GM12878 (cell line): ENCODE results near the gene DOCK9. TPM values are rescaled to one million over a fixed set of nuclear protein-coding genes. Genes with fewer than 3 reads are reported as not detected.

Experiments used
- ATF7 ChIP-seq: fragments of 450-650 bp; IDR thresholded peaks from 2 replicates; pipeline ENCODE4 v1.6.1; 2016; ENCODE audit warnings: low read depth, mild to moderate bottlenecking
- FOXK2 ChIP-seq: fragments of 450-650 bp; IDR thresholded peaks from 2 replicates; pipeline ENCODE4 v1.6.1; 2017; ENCODE audit warnings: mild to moderate bottlenecking, moderate library complexity
- STAT3 ChIP-seq: IDR thresholded peaks from 2 replicates; pipeline ENCODE4 v1.6.1; 2011; ENCODE audit warnings: low read depth, low read length, improper control_type of control experiment
- SUZ12 ChIP-seq: fragments of 200-600 bp; sonication (generic); IDR thresholded peaks from one replicate; pipeline ENCODE4 v1.6.1; 2018; ENCODE audit warnings: antibody characterized with exemption, mild to moderate bottlenecking; ENCODE audit not compliant: unreplicated experiment
- ZBTB40 ChIP-seq: fragments of 450-650 bp; IDR thresholded peaks from 2 replicates; pipeline ENCODE4 v1.6.1; 2016; ENCODE audit warnings: mild to moderate bottlenecking, moderate library complexity, borderline replicate concordance
- ZNF592 ChIP-seq: fragments of 450-650 bp; IDR thresholded peaks from 2 replicates; pipeline ENCODE4 v1.6.1; 2017; ENCODE audit warnings: mild to moderate bottlenecking, moderate library complexity
- ZZZ3 ChIP-seq: IDR thresholded peaks from 2 replicates; pipeline ENCODE4 v1.6.1; 2011; ENCODE audit warnings: low read depth; ENCODE audit not compliant: control insufficient read depth, insufficient read length
- polyA plus RNA-seq, 11 experiments: library from polyadenylated mRNA; depleted of rRNA in 4 of 11; unstranded in 6 of 11; stranded (reverse) in 5 of 11; fragments of >200 nt; fragmentation: Nextera tagmentation in 4 of 11; fragmentation: Illumina TruSeq in 1 of 11; extraction: Ambion mirVana in 4 of 11; extraction: Trizol in 1 of 11; gene quantifications; 1 replicate in 1 of 11; 2 replicates in 10 of 11; pipeline versions ENCODE4 v1.2.1 to v1.2.3, GENCODE V29; 2011 to 2016; ENCODE audit warnings: inconsistent platforms in 2 of 11, missing spikeins in 2 of 11, low read depth in 1 of 11
- total RNA-seq, 4 experiments: library from RNA; depleted of rRNA in 3 of 4; stranded (reverse); fragments of >200 nt in 3 of 4; fragmentation: Illumina TruSeq in 1 of 4; extraction: Trizol in 1 of 4; gene quantifications; 2 replicates each; pipeline versions ENCODE4 v1.2.1 to v1.2.3, GENCODE V29; 2013 to 2021
- TF ChIP-seq, protein P1 (sequence below): fragments of 450-650 bp; IDR thresholded peaks from 2 replicates; pipeline ENCODE4 v1.6.1; 2014; ENCODE audit warnings: mild to moderate bottlenecking
- TF ChIP-seq, protein P2 (sequence below): IDR thresholded peaks from 2 replicates; pipeline ENCODE4 v1.6.1; 2012; ENCODE audit warnings: low read depth, low read length, improper control_type of control experiment

Gene DOCK9
- total and polyA plus RNA-seq, 10 of the 15 experiments (the other 5 are each of a cell fraction or from before 2014, with no cell fraction given) = 0.09 to 2.9 (median 0.74) TPM

DNA sequence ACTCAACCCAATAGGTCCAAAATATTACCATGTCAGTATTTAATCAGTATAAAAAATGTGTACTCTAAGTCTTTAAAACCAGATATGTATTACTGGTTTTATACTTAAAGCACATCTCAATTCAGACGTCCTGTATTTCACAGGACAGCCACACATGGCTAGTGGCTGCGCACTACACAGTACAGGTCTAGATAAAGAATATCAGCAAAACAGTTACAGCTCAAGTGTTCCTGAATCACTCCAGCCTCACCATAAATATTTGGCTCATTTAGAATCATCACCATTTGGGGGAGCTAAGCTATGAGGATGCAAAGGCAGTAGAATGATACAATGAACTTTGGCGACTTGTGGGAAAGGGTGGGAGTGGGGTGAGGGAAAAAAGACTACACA is 89.0 kb downstream of the DOCK9 start (continued):
- TF ChIP-seq ZNF592 (no peak), ZZZ3 (no peak), STAT3 (no peak), SUZ12 (no peak), ATF7 (no peak), FOXK2 (no peak), ZBTB40 (no peak)
- TF ChIP-seq, protein P1, sequence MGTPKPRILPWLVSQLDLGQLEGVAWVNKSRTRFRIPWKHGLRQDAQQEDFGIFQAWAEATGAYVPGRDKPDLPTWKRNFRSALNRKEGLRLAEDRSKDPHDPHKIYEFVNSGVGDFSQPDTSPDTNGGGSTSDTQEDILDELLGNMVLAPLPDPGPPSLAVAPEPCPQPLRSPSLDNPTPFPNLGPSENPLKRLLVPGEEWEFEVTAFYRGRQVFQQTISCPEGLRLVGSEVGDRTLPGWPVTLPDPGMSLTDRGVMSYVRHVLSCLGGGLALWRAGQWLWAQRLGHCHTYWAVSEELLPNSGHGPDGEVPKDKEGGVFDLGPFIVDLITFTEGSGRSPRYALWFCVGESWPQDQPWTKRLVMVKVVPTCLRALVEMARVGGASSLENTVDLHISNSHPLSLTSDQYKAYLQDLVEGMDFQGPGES = no peak
- TF ChIP-seq, protein P2, sequence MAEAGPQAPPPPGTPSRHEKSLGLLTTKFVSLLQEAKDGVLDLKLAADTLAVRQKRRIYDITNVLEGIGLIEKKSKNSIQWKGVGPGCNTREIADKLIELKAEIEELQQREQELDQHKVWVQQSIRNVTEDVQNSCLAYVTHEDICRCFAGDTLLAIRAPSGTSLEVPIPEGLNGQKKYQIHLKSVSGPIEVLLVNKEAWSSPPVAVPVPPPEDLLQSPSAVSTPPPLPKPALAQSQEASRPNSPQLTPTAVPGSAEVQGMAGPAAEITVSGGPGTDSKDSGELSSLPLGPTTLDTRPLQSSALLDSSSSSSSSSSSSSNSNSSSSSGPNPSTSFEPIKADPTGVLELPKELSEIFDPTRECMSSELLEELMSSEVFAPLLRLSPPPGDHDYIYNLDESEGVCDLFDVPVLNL = no peak
